PC-3 (cell line): ENCODE results near the gene GPC6. TPM values are rescaled to one million over a fixed set of nuclear protein-coding genes. Genes with fewer than 3 reads are reported as not detected.

Experiments
- ATAC-seq: fragments of 200-7000 bp; cut with Tn5 transposase; 2 replicates; pipeline ENCODE4 v1.9.1; 2020; ENCODE audit warnings: mild to moderate bottlenecking, moderate library complexity
- BruUV-seq: library from RNA; stranded (reverse); fragments of 400-500 nt; replicated peaks from 2 replicates; lab custom pipeline; 2021; lab: Mats Ljungman, UMichigan
- CTCF ChIA-PET: fragments of 300-600 bp; sonication (Branson Sonifier 250); formaldehyde crosslinking; loops from one replicate; lab custom pipeline; 2022; ENCODE audit warnings: antibody characterized with exemption; lab: Charles Lee
- POLR2A ChIA-PET: fragments of 300-600 bp; sonication (Branson Sonifier 250); formaldehyde crosslinking; loops from one replicate; lab custom pipeline; 2022; ENCODE audit warnings: antibody characterized with exemption; ENCODE audit not compliant: unreplicated experiment; lab: Charles Lee
- DNase-seq: peaks from one replicate; pipeline ENCODE4 v3.0.0-alpha.2; 2015
- H2AFZ ChIP-seq: fragments of 300-600 bp; sonication (generic); 2 replicates; pipeline ENCODE4 v1.6.0; 2016; ENCODE audit warnings: antibody characterized with exemption, low read length
- H3F3A ChIP-seq: fragments of 300-600 bp; sonication (generic); one replicate; pipeline ENCODE4 v1.6.0; 2017; ENCODE audit warnings: antibody characterized with exemption, low read length, control low read depth, mild to moderate bottlenecking; ENCODE audit not compliant: unreplicated experiment
- H3K27ac ChIP-seq: fragments of 300-600 bp; sonication (generic); 2 replicates; pipeline ENCODE4 v1.5.1; 2016; ENCODE audit warnings: mild to moderate bottlenecking, low read length
- H3K27me3 ChIP-seq: fragments of 300-600 bp; sonication (generic); 2 replicates; pipeline ENCODE4 v1.6.1; 2016; ENCODE audit warnings: low read length, mixed read lengths
- H3K36me3 ChIP-seq: fragments of 300-600 bp; sonication (generic); 2 replicates; pipeline ENCODE4 v1.6.1; 2016; ENCODE audit warnings: low read depth, mixed run types, low read length, mixed read lengths
- H3K4me1 ChIP-seq: fragments of 300-600 bp; sonication (generic); 2 replicates; pipeline ENCODE4 v1.5.1; 2016; ENCODE audit warnings: low read length; ENCODE audit not compliant: insufficient read depth
- H3K4me2 ChIP-seq: fragments of 300-600 bp; sonication (generic); 2 replicates; pipeline ENCODE4 v1.6.0; 2016; ENCODE audit warnings: low read length
- H3K4me3 ChIP-seq: fragments of 300-600 bp; sonication (generic); 2 replicates; pipeline ENCODE4 v1.5.1; 2016; ENCODE audit warnings: mild to moderate bottlenecking, low read length, mixed read lengths
- H3K79me2 ChIP-seq: fragments of 300-600 bp; sonication (generic); 2 replicates; pipeline ENCODE4 v1.6.1; 2017; ENCODE audit warnings: low read length, mixed read lengths
- H3K9ac ChIP-seq: fragments of 300-600 bp; sonication (generic); 2 replicates; pipeline ENCODE4 v1.6.0; 2016; ENCODE audit warnings: mild to moderate bottlenecking, low read length
- H3K9me2 ChIP-seq: fragments of 300-600 bp; sonication (generic); replicated peaks from 2 replicates; pipeline ENCODE4 v1.6.1; 2016; ENCODE audit warnings: mixed run types, low read length, mixed read lengths
- H3K9me3 ChIP-seq: fragments of 300-600 bp; sonication (generic); 2 replicates; pipeline ENCODE4 v1.6.1; 2016; ENCODE audit warnings: low read length, mixed read lengths
- H4K20me1 ChIP-seq: fragments of 300-600 bp; sonication (generic); 2 replicates; pipeline ENCODE4 v1.6.1; 2016; ENCODE audit warnings: low read length, mixed read lengths
- EZH2 ChIP-seq: fragments of 300-600 bp; sonication (generic); IDR thresholded peaks from one replicate; pipeline ENCODE4 v1.6.1; 2017; ENCODE audit warnings: antibody characterized with exemption, mild to moderate bottlenecking, low read length; ENCODE audit not compliant: unreplicated experiment
- EZH2phosphoT487 ChIP-seq: fragments of 300-600 bp; sonication (generic); IDR thresholded peaks from 2 replicates; pipeline ENCODE4 v1.6.1; 2018; ENCODE audit warnings: mild to moderate bottlenecking, antibody characterized with exemption, low read length, borderline replicate concordance
- intact Hi-C: fragments of 100-400 bp; cut with micrococcal nuclease; formaldehyde crosslinking; loops from 2 replicates; pipeline ENCODE4 v1.9.0; 2023
- total RNA-seq: library from RNA; depleted of rRNA; stranded (reverse); fragments of >200 nt; gene quantifications from 2 replicates; pipeline ENCODE4 v1.2.3, GENCODE V29; 2014
- TF ChIP-seq, protein P1 (sequence below): fragments of 300-600 bp; sonication (generic); conservative IDR thresholded peaks from 2 replicates; pipeline ENCODE4 v1.5.1; 2017; ENCODE audit warnings: antibody characterized with exemption, low read depth, mild to moderate bottlenecking, low read length

The GPC6 gene
- total RNA-seq, 1 experiment from 2014 or later, result 3.5 TPM

DNA sequence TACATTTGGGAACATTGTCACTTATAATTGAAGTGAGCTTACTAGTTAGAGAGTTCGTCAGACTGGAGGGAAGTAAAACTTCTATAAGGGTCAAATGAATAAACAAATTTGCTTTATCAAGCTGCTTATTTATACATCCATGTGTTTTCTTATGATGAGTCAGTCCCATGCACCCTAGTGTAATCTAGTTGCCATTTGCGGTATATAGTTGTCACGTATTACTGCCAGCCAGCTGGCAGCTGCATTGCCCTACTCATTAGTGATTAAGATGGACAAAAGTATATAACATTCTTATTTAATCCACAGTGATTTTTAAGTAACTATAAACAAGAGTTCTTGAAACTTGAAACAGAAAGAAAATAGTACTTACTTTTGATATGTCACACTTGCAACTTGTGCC lies 182.4 kb downstream of the GPC6 start:
- CTCF ChIA-PET, result no interaction called here
- no TSS peak for BruUV-seq
- ATAC-seq, result no peak

DNA sequence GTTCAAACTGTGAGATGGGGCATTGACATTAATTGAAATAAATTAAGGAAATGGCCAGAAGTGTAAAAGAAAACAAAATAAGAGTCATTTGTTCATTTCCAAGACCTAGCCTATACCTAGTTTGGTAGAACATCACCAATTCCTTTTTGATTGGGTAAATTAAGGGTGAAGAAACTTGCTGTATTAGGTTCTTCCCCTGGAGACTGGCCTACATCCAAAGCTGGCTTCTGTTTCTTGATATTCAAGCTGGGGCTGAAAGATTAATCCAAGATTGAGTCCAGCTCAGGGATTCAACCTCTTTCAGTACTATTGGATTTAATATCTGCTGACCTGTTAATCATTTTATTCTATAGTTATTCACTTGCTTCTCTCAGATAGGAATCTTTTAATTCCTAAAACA lies 183.2 kb downstream of the GPC6 start:
- Histone ChIP-seq H3F3A (no peaks in the 10 kb centered on the region), H3K9me2 (no peaks in the 10 kb centered on the region), H3K27me3 (no peaks in the 10 kb centered on the region), H3K4me2 (no peak overlapping the region), H3K4me3 (no peak overlapping the region), H3K36me3 (no peaks in the 10 kb centered on the region), H2AFZ (no peak overlapping the region), H3K4me1 (no peaks in the 10 kb centered on the region), H3K79me2 (no peaks in the 10 kb centered on the region), H3K9me3 (no peaks in the 10 kb centered on the region), H4K20me1 (no peaks in the 10 kb centered on the region), H3K9ac (no peak overlapping the region), H3K27ac (no peak overlapping the region)
- CTCF ChIA-PET, result no interaction called here
- ATAC-seq (no peak), DNase-seq (no peak)
- no TSS peak for BruUV-seq
- POLR2A ChIA-PET, result no interaction called here
- intact Hi-C loops, result no loop called here
- no peak for TF ChIP-seq EZH2phosphoT487
- TF ChIP-seq, protein P1, sequence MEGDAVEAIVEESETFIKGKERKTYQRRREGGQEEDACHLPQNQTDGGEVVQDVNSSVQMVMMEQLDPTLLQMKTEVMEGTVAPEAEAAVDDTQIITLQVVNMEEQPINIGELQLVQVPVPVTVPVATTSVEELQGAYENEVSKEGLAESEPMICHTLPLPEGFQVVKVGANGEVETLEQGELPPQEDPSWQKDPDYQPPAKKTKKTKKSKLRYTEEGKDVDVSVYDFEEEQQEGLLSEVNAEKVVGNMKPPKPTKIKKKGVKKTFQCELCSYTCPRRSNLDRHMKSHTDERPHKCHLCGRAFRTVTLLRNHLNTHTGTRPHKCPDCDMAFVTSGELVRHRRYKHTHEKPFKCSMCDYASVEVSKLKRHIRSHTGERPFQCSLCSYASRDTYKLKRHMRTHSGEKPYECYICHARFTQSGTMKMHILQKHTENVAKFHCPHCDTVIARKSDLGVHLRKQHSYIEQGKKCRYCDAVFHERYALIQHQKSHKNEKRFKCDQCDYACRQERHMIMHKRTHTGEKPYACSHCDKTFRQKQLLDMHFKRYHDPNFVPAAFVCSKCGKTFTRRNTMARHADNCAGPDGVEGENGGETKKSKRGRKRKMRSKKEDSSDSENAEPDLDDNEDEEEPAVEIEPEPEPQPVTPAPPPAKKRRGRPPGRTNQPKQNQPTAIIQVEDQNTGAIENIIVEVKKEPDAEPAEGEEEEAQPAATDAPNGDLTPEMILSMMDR, result no peak
- no peak for TF ChIP-seq EZH2

More for the DNA sequence above, 182.4 kb downstream of the GPC6 start:
- intact Hi-C loops, result no loop called here
- Histone ChIP-seq H3K4me1 (no peaks in the 10 kb centered on the region), H3F3A (no peaks in the 10 kb centered on the region), H3K36me3 (no peaks in the 10 kb centered on the region), H3K79me2 (no peaks in the 10 kb centered on the region), H3K27me3 (no peaks in the 10 kb centered on the region), H3K27ac (no peak overlapping the region), H3K9me3 (no peaks in the 10 kb centered on the region), H4K20me1 (no peaks in the 10 kb centered on the region), H3K9ac (no peak overlapping the region), H3K4me3 (no peak overlapping the region), H3K9me2 (no peaks in the 10 kb centered on the region), H3K4me2 (no peak overlapping the region), H2AFZ (no peak overlapping the region)
- TF ChIP-seq EZH2 (no peak), EZH2phosphoT487 (no peak)
- TF ChIP-seq, protein P1, result no peak
- DNase-seq, result no peak
- POLR2A ChIA-PET, result no interaction called here

DNA sequence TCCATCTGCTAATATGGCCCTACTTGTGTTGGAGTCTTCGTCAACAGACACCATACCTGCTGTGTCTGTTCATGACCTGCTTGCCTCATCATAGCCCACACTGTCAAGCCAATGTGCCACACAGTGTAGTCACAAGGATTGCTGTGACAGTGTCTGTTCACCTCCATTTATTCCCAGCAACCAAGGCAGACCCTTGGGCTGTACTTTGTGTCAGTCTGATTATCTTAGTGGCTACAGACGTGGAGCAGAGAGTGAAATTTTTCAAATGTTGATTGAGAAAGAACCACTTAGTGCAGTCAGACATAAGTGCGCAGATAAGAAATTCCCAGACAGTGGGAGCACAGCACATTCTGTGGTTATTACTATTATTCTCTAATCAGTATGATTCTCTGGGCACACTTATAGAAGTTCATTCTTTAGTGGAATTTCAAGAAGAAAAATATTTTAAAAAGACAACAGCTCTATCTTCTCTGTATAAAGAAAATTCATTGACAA lies 184.6 kb downstream of the GPC6 start:
- BruUV-seq, result no TSS peak
- TF ChIP-seq, protein P1, result no peak
- TF ChIP-seq EZH2phosphoT487 (no peak), EZH2 (no peak)
- Histone ChIP-seq H3K27me3 (no peaks in the 10 kb centered on the region), H3F3A (no peaks in the 10 kb centered on the region), H3K9me2 (no peaks in the 10 kb centered on the region), H3K4me2 (no peak overlapping the region), H3K79me2 (no peaks in the 10 kb centered on the region), H2AFZ (no peak overlapping the region), H4K20me1 (no peaks in the 10 kb centered on the region), H3K27ac (no peak overlapping the region), H3K9ac (no peak overlapping the region), H3K36me3 (no peaks in the 10 kb centered on the region), H3K9me3 (no peaks in the 10 kb centered on the region), H3K4me3 (no peak overlapping the region), H3K4me1 (no peaks in the 10 kb centered on the region)
- intact Hi-C loops, result no loop called here
- no peak for DNase-seq
- ATAC-seq, result no peak
- ChIA-PET POLR2A (no interaction called here), CTCF (no interaction called here)
